GM12892 (cell line): ENCODE results near the gene BCDIN3D.

Experiments used
- DNase-seq: peaks from one replicate; pipeline ENCODE4 v3.0.0; 2011; ENCODE audit not compliant: insufficient read length
- FAIRE-seq: peaks from 2 replicates; lab custom pipeline; 2011; peaks lifted over from hg19 to GRCh38; lab: Jason Lieb, UNC
- POLR2A ChIP-seq: IDR thresholded peaks from 2 replicates; pipeline ENCODE4 v1.6.1; 2011; ENCODE audit warnings: low read depth, low read length, control low read depth
- POLR2AphosphoS5 ChIP-seq: IDR thresholded peaks from 2 replicates; pipeline ENCODE4 v1.6.1; 2011; ENCODE audit warnings: low read depth, low read length, control low read depth
- TAF1 ChIP-seq: IDR thresholded peaks from 2 replicates; pipeline ENCODE4 v1.6.1; 2011; ENCODE audit warnings: low read depth, mild to moderate bottlenecking, control low read depth, low read length, borderline replicate concordance

Gene BCDIN3D

DNA sequence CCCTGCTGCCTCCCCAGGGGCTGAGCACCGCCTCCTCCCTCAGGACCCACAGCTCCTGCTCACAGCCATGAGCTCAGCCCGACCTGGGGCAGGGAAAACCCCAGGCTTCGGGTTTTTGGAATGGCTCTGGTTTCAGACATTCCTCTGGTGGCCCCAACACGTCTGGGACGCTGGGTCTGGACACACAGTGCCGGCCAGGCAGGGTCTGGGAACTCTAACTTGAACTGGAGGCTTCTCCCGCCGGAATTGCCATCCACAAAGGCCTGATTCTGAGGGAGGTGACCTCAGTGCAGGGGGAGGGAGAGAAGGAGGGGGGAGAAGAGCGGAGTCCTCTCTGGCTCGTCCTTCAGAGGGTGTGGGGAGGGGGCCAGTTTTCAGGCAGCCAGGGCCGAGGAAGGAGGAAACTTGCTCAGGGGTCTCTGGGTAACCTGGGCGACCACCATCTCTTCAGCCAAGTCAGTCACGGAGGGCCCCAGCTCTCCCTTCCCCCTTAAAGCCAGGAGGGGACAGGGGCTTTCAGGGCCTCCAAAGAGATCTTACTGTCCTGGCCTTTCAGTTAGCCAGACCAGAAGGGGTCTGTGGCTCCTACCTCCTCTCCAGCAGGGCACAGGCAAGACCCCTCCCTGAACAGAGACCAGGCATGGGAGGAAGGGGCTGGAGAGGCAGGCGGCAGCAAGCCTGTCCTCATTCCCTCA is 34.1 kb downstream of the BCDIN3D start:
- DNase-seq (no peak), FAIRE-seq (no peak)
- TF ChIP-seq TAF1 (no peak), POLR2A (no peak), POLR2AphosphoS5 (no peak)

DNA sequence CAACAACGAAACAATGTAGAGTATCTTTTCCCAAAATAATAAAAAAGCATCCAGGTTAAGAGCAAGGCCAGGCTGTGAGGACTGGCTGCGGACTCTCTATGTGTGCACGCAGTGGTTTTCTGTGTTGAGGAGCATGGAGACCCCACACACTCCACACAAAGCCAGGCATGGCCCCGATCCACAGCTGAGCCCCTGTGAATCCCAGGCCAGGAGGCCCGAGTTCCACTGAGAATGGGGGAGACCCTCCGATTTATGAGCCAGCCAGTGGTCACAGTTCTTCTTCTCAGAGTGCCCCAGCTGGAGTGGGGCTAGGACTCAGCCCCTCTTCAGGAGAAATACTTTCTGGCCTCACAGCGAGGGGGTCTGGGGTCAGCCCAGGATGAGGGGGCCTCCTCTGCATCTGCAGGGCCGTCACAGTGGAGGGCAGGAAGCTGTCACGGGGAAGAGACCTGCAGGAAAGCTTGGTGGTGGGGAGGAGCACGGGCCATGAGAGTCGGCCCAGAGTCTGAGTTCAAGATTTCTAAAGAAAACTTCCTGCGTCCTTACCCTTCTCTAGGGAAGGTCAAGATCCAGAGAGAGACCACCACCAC is 34.8 kb downstream of the BCDIN3D start:
- DNase-seq = no peak
- no peak for FAIRE-seq
- no peak for TF ChIP-seq TAF1
- TF ChIP-seq POLR2A = no peak
- no peak for TF ChIP-seq POLR2AphosphoS5

DNA sequence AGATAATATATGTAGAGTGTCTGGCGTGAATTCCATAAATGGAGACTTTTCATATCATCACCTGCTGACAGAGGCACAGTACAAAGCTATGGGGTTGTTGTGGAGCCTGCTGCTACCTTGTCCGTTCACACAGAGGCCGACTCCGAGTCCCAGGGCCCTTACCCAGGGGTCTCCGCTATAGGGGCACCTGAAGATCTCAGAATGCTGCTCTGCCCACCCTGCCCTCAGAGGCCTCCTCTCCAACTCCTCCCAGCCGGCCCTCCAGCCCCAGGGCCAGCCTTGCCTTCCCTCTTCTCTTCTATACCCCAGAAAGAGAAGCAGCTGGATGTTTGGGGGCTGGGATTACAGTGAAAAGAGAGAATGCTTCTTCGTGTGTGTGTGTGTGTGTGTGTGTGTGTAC is 36.0 kb downstream of the BCDIN3D start:
- FAIRE-seq (no peak), DNase-seq (no peak)
- TF ChIP-seq POLR2AphosphoS5 (no peak), POLR2A (no peak), TAF1 (no peak)

DNA sequence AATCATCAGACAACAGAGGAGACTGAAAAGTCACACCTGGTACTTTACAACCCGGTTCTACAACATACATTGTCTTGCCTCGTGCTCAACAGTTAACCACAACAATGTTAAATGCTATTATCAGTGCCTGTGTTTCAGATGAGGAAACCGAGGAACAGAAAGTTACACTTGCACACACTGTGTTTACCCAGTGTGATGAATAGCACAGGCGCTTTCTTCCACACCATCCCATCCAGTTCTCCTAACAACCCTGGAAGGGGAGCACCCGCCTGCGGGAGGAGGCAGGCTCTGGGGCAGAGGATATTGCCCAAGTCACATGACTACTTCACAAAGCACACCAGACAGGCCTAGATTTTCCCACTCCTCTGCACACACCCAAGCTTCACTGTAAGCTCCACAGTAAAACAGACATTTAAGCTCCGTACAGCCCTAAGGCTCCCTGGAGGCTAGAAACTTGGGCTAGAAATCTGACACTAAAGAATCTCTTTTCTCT is 36.5 kb downstream of the BCDIN3D start:
- TF ChIP-seq POLR2A (no peak), POLR2AphosphoS5 (no peak), TAF1 (no peak)
- DNase-seq (no peak), FAIRE-seq (no peak)

DNA sequence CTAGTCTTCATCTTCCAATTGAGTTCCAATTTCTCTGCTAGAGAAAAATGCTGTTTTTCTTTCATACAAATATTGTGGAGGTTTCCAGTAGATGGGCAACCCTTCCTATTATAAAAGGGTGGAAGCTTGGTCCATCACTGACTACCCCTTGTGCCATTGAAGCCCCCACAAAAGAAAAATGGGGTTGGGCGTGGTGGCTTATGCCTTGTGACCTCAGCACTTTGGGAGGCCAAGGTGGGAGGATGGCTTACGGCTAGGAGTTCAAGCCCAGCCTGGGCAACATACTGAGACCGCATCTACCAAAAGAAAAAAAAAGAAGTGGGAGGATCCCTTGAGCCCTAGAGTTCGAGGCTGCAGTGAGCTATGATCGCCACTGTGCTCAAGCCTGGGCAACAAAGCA is 37.5 kb downstream of the BCDIN3D start:
- FAIRE-seq (no peak), DNase-seq (no peak)
- no peak for TF ChIP-seq POLR2AphosphoS5
- no peak for TF ChIP-seq TAF1
- no peak for TF ChIP-seq POLR2A

DNA sequence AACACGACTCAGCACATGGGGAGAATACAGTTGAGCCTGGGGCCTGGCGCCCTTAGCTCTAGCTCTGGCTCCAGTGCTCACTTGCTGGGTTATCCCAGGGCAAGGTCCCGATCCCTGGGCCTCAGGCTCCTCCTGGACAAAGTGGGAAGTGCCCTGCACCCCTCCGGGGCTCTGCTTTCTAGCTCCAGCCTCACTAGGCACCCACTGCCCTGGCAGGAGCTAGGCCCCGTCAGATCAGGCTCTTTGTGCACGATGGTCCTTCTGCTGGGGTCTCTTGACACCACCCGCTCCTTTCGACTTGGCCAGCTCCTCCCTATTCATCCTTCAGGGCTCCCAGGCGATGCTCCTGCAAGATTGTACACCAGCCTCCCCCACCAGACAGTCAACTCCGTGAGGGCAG is 38.1 kb downstream of the BCDIN3D start:
- FAIRE-seq (no peak), DNase-seq (no peak)
- TF ChIP-seq POLR2A = no peak
- TF ChIP-seq POLR2AphosphoS5 = no peak
- no peak for TF ChIP-seq TAF1

DNA sequence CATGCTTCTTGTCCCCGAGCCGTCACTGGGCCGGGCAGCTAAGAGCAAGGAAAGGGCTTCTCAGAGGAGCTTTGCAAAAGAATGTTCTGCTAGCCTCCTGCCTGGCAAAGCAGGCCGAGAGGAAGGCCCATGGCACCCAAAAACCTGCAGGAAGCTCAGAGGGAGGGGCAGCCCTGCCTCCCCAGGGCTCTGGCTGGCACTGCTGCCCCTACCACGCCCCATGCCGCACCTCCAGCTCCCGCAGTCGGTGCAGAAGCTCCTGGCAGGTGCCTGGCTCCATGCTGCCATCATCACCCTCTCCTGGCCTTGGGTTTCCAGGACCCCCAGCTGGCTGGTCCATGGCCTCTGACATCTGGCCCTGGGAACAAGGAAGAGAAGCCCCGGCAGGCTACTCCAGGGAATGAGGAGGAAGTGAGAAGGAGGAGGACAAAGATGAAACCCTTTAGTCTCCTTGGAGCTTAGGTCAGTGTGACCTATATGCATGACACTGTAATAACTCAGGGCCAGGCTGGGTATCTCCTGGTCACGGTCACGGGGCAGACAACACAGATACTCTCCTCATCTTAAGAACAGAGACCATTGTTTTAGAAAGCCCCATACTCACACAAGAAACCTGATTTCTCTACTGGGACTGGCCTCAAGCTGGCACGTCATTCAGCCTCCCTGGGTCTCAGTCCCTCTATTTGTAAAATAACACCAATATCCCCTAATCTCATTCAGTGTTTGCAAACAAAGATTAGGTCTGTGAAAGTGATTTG is 39.0 kb downstream of the BCDIN3D start:
- FAIRE-seq = no peak
- TF ChIP-seq POLR2AphosphoS5 = no peak
- no peak for TF ChIP-seq POLR2A
- TF ChIP-seq TAF1 = no peak
- no peak for DNase-seq

DNA sequence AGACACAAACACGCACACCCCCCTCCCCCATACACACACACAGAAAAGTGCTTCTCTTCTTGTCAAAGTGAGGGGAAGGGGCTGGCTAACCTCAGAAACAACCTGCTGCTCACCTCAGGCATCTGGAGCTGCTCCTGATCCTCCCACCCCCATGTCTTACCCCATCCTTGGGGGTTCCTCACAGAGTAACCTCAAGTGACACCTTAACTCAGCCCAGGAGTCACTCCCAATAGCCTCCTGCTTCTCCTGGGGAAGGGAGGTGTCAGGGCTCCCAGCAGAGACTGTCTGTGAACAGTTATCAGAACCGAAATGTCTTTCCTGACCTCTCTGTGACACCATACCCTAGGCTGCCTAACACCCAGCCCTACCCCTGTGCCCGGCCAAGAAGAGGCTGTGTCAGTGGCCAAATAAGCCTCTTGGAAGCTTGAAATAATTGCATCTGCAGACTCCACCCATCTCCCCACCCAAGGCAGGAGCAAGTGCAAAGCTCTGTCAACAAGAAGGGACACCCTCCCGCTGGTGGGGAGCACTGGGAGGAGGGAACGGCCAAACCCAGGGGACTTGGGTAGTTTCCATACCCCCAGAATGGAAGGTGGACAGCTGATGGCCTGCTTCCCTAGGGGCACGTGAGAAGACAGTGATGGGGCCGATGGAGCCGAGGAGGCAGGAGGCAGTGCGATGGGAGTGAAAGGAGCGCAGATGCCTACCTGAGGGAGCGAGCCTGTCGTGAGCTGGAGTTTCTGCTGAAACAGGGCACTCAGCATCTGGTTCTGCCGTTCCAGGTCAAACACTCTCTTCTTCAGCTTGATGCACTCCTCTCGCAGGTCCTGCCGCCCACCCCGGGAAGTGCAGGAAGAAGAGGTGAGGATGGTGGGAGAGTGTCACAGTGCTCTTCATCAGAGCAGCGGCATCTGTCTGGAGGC is 41.5 kb downstream of the BCDIN3D start:
- no peak for TF ChIP-seq POLR2A
- no peak for TF ChIP-seq POLR2AphosphoS5
- no peak for TF ChIP-seq TAF1
- no peak for FAIRE-seq
- no peak for DNase-seq

DNA sequence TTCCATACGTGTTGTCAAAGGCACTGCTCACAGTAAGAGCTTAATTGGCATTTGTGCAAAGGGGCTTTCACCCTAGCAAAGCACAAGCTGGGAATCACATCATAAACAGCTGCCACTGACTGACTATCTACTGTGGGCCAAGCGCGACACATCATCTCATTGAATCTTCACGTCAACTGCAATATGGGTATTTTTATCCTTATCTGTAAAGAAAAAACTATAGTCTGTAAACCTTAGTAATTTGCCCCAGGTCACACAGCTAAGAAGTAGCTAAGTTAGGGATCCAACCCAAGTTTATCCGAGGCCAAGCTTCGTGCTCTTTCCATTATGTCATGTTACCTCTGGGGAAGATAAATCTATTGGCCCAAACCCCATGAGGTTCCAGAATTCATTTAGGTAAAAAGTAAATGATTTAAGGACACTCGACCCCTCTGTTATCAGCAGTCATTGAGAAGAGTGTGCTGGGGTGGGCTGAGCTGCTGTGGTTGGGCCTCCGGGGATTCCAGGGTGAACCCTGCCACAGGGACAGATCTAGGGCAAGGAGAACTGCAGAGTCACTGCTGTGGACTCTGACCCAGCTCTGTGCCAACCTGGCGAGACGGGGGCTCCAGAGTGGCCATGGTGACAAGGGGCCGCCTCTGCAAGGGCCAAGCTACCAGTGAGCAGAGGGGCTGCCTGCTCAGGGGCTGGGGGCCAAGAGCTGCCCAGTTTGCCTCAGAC is 42.3 kb downstream of the BCDIN3D start:
- no peak for TF ChIP-seq TAF1
- TF ChIP-seq POLR2A = no peak
- TF ChIP-seq POLR2AphosphoS5 = no peak
- DNase-seq (no peak), FAIRE-seq (no peak)

DNA sequence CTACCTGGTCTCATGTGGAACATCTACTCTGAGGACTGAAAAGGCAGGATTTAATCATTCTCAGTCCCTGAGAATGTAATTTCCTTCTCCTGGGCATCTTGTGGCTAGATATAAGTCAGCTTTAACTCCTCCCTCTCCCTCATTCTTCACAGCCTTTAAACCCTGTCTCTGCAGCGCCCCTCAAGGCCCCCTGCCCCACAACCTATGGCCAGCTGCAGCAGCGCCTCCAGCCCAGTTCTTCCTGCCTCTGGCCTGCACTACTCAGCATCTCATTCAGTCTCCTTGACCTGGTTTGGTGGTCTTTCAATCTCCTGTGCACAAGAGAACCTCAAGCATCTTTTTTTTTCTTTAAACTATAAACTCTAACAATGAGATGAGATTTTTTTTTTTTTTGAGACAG is 44.0 kb downstream of the BCDIN3D start:
- DNase-seq = no peak
- FAIRE-seq = no peak
- no peak for TF ChIP-seq POLR2A
- no peak for TF ChIP-seq POLR2AphosphoS5
- TF ChIP-seq TAF1 = no peak
